Right lobe of liver (tissue), 4 donors: ENCODE data around the gene SNX3.

Source experiments
- CTCF ChIP-seq, 4 donors: fragments of 200-600 bp in 3 of 4; fragments of 450-650 bp in 1 of 4; IDR thresholded peaks; one replicate each; pipeline versions ENCODE4 v1.5.1 to v1.8.0; 2016 to 2022; ENCODE audit warnings: antibody characterized with exemption in 4 of 4, mild to moderate bottlenecking in 2 of 4
- POLR2A ChIP-seq: fragments of 450-650 bp; IDR thresholded peaks from one replicate; pipeline ENCODE4 v1.6.1; 2017; ENCODE audit warnings: antibody characterized with exemption, mild to moderate bottlenecking
- donor health status: DM: no; HTN: no; CAD: no.
- donor health status: DM: no; HTN: no; CAD: no.
- donor health status: DM: no; HTN: yes; CAD: no.

DNA sequence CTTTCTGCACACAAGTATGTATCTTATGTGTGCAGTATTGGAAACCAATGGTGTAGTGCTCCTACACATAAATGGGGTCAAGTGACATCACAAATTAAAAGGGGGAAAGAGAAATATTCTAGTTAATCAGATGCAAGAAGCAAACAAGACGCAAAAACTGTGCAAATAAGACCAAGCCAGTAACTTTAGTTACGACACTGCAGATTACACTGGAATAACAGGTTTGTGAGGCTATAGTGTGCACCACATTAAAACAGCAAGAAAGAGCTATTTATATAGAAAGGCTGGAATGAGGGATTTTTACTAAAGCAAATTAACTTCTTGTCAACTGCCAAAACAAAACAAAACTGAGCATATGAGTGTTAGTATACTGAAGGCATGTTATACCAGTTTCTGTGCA, 49.2 kb downstream of the SNX3 start:
- TF ChIP-seq CTCF (IDR thresholded peaks at IDR 0.05) (no peak), POLR2A (no peak)
